Smooth muscle cell (in vitro differentiated cells): ENCODE results near the gene BATF2. TPM values are rescaled to one million over a fixed set of nuclear protein-coding genes. Genes with fewer than 3 reads are reported as not detected.

Experiments used
- DNase-seq: peaks from one replicate; lab custom pipeline; 2025; ENCODE audit not compliant: unreplicated experiment; lab: John Stamatoyannopoulos, UW
- H2AFZ ChIP-seq: fragments of 200-600 bp; sonication (generic); 2 replicates; pipeline ENCODE4 v1.6.0; 2016; ENCODE audit warnings: antibody characterized with exemption, low read depth, mild to moderate bottlenecking
- H3F3A ChIP-seq: fragments of 200-600 bp; sonication (generic); 2 replicates; pipeline ENCODE4 v1.6.0; 2017; ENCODE audit warnings: antibody characterized with exemption, low read depth
- H3K27ac ChIP-seq: fragments of 200-600 bp; sonication (generic); 2 replicates; pipeline ENCODE4 v1.5.1; 2016; ENCODE audit warnings: low read depth, mild to moderate bottlenecking
- H3K27me3 ChIP-seq: fragments of 200-600 bp; sonication (generic); 2 replicates; pipeline ENCODE4 v1.6.1; 2016; ENCODE audit warnings: low read depth, mild to moderate bottlenecking
- H3K36me3 ChIP-seq: fragments of 200-600 bp; sonication (generic); 2 replicates; pipeline ENCODE4 v1.5.1; 2016; ENCODE audit warnings: low read depth
- H3K4me1 ChIP-seq: fragments of 200-600 bp; sonication (generic); 2 replicates; pipeline ENCODE4 v1.5.1; 2016; ENCODE audit warnings: low read depth
- H3K4me2 ChIP-seq: fragments of 200-600 bp; sonication (generic); 2 replicates; pipeline ENCODE4 v1.6.0; 2016; ENCODE audit warnings: mild to moderate bottlenecking
- H3K4me3 ChIP-seq: fragments of 200-600 bp; sonication (generic); 2 replicates; pipeline ENCODE4 v1.5.1; 2016; ENCODE audit warnings: mild to moderate bottlenecking
- H3K79me2 ChIP-seq: fragments of 200-600 bp; sonication (generic); 2 replicates; pipeline ENCODE4 v1.6.0; 2016; ENCODE audit warnings: low read depth, mild to moderate bottlenecking
- H3K9ac ChIP-seq: fragments of 200-600 bp; sonication (generic); 2 replicates; pipeline ENCODE4 v1.6.0; 2016; ENCODE audit warnings: low read depth
- H3K9me3 ChIP-seq: fragments of 200-600 bp; sonication (generic); replicated peaks from 2 replicates; pipeline ENCODE4 v1.5.1; 2016; ENCODE audit warnings: low read depth
- H4K20me1 ChIP-seq: fragments of 200-600 bp; sonication (generic); 2 replicates; pipeline ENCODE4 v1.6.0; 2016; ENCODE audit warnings: low read depth
- CTCF ChIP-seq: fragments of 200-600 bp; sonication (generic); IDR thresholded peaks from 2 replicates; pipeline ENCODE4 v1.5.1; 2017; ENCODE audit warnings: borderline replicate concordance, mild to moderate bottlenecking, antibody characterized with exemption; ENCODE audit not compliant: insufficient read depth, poor library complexity, severe bottlenecking
- WGBS: methylation state at CpG from one replicate; pipeline ENCODE4 v1.1.7; 2016; ENCODE audit warnings: low lambda C conversion rate; 5-methylcytosine and 5-hydroxymethylcytosine counted together
- polyA plus RNA-seq: library from polyadenylated mRNA; unstranded; fragments of >200 nt; fragmentation: Nextera tagmentation; extraction: Ambion mirVana; gene quantifications from 2 replicates; pipeline ENCODE4 v1.2.1, GENCODE V29; 2016
- total RNA-seq: library from RNA; depleted of rRNA; stranded (reverse); fragments of >200 nt; gene quantifications from 2 replicates; pipeline ENCODE4 v1.2.3, GENCODE V29; 2014

The BATF2 gene
- total and polyA plus RNA-seq, 2 experiments from 2014 or later: 0.41 TPM; not detected in 1

DNA sequence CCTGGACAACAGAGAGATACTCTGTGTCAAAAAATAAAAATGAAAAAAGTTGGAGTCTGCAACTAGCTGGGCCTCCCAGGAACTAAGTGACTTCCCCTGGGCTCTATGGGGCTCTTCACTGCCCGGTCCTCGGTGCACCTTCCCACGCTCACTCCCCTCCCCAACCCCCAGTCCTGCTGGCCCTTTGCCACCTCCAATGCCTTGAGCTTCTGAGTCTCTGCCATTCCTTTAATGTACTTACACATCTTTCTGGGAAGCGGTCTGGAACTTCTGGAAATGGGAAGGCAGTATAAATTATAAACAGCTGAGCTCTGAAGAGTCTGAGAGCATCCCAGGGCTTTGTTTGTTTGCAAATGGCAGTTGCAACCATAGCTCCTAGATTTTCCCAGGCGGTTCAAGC is 5.9 kb upstream of the BATF2 start:
- H3K79me2 ChIP-seq: no peaks in the 10 kb centered on the region
- no peak overlapping the region for H3K9ac ChIP-seq
- no peaks in the 10 kb centered on the region for H3K4me1 ChIP-seq
- H3K4me2 ChIP-seq: no peak overlapping the region
- H4K20me1 ChIP-seq: no peaks in the 10 kb centered on the region
- no peaks in the 10 kb centered on the region for H3F3A ChIP-seq
- no peaks in the 10 kb centered on the region for H3K9me3 ChIP-seq
- no peak overlapping the region for H2AFZ ChIP-seq
- TF ChIP-seq CTCF: no peak
- DNase-seq: no peak
- no peak overlapping the region for H3K27ac ChIP-seq
- H3K36me3 ChIP-seq: no peaks in the 10 kb centered on the region
- no peak overlapping the region for H3K4me3 ChIP-seq
- no peaks in the 10 kb centered on the region for H3K27me3 ChIP-seq
- WGBS: 91% methylated on average over 5 of the region's 5 CpGs

DNA sequence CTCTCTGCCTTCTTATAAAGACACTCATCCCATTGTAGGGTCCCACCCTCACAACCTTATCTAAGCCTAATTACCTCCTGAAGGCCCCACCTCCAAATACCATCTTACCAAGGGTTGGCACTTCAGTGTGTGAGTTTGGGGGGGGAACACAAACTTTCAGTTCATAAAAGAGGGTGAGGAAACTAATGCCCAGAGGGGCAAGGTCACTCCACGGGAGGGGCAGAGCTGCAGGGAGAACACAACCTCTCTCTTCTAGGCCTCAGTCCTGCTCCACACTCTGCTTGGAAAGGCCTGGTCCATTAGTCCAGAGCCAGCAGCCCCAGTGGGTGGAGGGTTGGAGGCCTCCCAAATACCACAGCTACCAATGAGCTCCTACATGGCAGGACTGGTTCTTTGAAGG is 2.7 kb upstream of the BATF2 start:
- Histone ChIP-seq H3K79me2 (no peaks in the 10 kb centered on the region), H3K4me2 (no peak overlapping the region), H2AFZ (no peak overlapping the region), H3K36me3 (no peaks in the 10 kb centered on the region), H3K4me3 (no peak overlapping the region), H3F3A (no peaks in the 10 kb centered on the region), H3K27me3 (no peaks in the 10 kb centered on the region), H3K9ac (no peak overlapping the region), H3K27ac (no peak overlapping the region), H3K4me1 (peaks cover 8% of the 10 kb centered on the region), H3K9me3 (no peaks in the 10 kb centered on the region), H4K20me1 (no peaks in the 10 kb centered on the region)
- 81% methylated on average over 1 of the region's 1 CpG for WGBS
- no peak for TF ChIP-seq CTCF
- no peak for DNase-seq

DNA sequence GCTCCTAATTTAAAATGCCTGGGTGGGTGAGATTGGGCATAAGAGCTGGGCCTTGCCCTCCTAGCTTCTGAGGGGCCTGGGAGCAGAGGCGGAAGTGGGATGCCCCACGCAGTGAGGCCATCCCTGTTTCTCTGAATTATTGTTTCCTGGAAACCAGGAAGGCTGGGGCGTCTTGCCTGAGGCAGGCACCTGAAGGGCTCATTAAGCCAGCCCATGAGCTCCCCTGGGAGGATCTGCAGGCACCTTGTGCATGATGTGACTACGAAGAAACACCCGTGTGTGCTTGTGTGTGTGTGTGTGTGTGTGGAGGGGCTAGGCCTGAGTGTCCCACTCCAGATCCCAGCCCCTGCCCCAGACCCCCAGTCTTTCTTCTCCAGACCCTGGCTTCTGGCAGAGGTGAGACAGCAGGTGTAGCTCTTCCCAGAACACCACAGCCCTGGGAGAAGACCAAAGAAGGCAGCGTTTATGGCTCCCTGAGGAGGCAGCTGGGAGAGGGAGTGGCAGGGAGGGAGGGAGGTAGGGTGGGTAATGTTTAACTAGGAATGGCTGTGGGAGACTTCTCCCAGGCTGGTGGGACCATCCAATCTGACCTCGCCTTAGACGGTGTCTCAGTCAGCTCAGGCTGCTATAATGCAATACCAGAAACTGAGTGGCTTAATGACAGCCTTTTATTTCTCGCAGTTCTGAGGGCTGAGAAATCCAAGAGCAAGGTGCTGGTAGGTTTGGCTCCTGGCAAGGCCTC is 2.1 kb upstream of the BATF2 start:
- no peaks in the 10 kb centered on the region for H3K27me3 ChIP-seq
- H3K9me3 ChIP-seq: no peaks in the 10 kb centered on the region
- no peaks in the 10 kb centered on the region for H4K20me1 ChIP-seq
- no peaks in the 10 kb centered on the region for H3K79me2 ChIP-seq
- H3F3A ChIP-seq: no peaks in the 10 kb centered on the region
- H3K4me1 ChIP-seq: peaks cover 8% of the 10 kb centered on the region
- no peak overlapping the region for H3K4me3 ChIP-seq
- no peak overlapping the region for H3K27ac ChIP-seq
- WGBS: 86% methylated on average over 9 of the region's 9 CpGs
- no peak for DNase-seq
- H3K36me3 ChIP-seq: no peaks in the 10 kb centered on the region
- H3K9ac ChIP-seq: no peak overlapping the region
- no peak overlapping the region for H2AFZ ChIP-seq
- no peak for TF ChIP-seq CTCF
- H3K4me2 ChIP-seq: no peak overlapping the region

GRCh38 chr11:64998141-64998540 is 1.4 kb upstream of the BATF2 start:
- DNase-seq: no peak
- TF ChIP-seq CTCF: no peak
- H3K9me3 ChIP-seq: no peaks in the 10 kb centered on the region

More at GRCh38 chr11:64998141-64998540, 1.4 kb upstream of the BATF2 start:
- no peak overlapping the region for H3K4me3 ChIP-seq
- no peaks in the 10 kb centered on the region for H3K79me2 ChIP-seq
- no peak overlapping the region for H3K9ac ChIP-seq
- no peaks in the 10 kb centered on the region for H4K20me1 ChIP-seq
- H3K36me3 ChIP-seq: no peaks in the 10 kb centered on the region
- H3K27me3 ChIP-seq: no peaks in the 10 kb centered on the region
- 90% methylated on average over 1 of the region's 1 CpG for WGBS
- H3K4me1 ChIP-seq: peaks cover 8% of the 10 kb centered on the region
- H3K4me2 ChIP-seq: no peak overlapping the region
- H3K27ac ChIP-seq: no peak overlapping the region
- no peaks in the 10 kb centered on the region for H3F3A ChIP-seq
- no peak overlapping the region for H2AFZ ChIP-seq
